ENCODE measurements around the gene TRPV6.

Gene TRPV6

GRCh38 chr7:142882338-142882678 lies 3.2 kb downstream of the TRPV6 start:
- DNase-seq: no peak

DNA sequence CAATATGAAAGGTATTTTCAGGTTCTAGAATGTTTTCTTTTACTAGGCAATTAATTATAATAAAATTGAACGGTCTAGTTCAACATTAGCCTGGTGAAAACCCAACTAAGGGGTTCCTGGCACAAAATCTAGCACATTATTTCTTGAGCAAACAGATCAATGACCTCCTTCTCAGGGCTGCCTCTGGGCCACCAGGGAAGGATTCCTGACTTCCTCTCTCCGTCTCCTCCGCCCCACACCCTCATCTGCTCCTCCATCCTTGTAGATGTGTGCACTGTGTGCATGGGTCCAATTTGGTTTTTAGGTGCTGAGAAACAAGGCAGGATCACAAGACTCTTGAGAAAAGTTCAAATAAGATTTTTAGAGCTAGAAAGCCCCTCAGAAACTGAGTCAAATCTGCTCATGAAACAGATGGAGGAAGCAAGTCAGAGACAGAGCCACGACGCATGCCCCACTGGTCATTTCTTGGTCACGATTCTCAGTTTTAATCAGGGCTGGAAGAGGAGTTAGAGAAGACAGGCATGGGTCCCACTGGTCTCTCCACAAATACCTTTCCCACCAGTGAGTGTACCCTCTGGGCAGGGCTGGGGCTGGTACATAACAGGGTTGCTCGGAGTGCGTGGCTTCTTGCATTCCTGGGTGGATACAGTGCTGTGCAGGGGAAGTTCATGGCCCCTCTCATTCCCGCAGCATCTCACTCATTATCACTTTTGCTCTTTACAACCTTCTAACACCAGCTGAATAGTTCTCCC lies 3.8 kb downstream of the TRPV6 start:
- DNase-seq: no peak

- DNase-seq: peak; percentile 36
These were observed 4.6 kb downstream of the TRPV6 start for GRCh38 chr7:142880876-142881505.

DNA sequence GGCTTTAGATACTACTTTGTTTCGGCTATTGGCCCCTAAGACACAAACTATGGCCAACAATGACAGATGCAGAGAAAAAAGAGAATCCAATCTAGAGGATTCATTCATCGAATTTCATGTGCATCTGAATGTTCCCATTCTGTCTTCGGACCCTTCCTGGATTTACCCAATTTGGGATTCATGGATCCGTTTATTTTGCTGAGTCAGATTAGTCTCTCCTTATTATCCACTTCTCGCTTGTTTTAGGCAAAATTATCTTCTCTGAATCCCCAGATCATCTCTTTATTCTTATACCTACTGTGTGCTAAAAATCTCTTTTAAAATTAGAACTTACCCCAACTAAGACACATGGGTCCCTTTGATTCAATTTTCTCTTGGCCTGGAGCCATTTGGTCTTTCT lies 6.5 kb downstream of the TRPV6 start:
- DNase-seq: no peak

- no peak for DNase-seq
These were observed 7.2 kb downstream of the TRPV6 start for GRCh38 chr7:142878315-142878714.

- DNase-seq: no peak
These were observed 8.3 kb downstream of the TRPV6 start for GRCh38 chr7:142876991-142877910.

DNA sequence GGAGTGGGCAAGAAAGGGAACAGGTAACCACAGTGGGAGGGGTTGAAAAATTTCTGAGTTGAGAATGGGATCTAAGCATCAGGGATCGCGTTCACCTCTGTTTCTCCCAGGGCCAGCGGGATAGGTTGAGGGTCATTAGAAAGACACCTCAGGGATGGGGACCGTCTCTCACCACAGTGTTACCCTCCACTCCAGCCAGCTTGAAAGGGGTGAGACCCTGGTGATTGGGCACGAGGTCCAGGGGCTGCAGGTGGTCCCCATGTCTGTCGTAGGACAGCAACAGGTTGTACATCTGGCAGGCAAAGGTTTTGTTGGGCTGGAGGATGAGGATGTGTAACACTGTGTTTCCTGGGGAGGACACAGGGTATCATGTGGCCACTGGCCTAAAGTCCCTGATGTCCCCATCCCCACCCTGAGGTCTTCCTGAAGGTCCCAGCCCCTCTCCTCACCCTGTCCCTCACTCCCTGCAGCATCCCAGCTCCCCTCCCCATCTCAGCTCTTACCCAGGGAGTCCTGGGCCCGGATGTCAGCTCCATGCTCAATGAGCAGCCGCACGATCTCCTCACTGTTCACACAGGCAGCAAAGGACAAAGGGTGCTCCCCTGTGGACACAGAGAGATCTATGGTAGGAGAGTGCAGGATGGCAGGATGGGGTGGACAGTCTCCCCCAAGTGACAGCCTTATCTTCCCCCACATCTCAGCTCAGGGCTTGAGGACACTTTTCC lies 9.1 kb downstream of the TRPV6 start:
- no peak for DNase-seq

- no peak for DNase-seq
These were observed 10.1 kb downstream of the TRPV6 start for GRCh38 chr7:142875456-142875855.

GRCh38 chr7:142874837-142875236 lies 10.7 kb downstream of the TRPV6 start:
- DNase-seq: no peak

DNA sequence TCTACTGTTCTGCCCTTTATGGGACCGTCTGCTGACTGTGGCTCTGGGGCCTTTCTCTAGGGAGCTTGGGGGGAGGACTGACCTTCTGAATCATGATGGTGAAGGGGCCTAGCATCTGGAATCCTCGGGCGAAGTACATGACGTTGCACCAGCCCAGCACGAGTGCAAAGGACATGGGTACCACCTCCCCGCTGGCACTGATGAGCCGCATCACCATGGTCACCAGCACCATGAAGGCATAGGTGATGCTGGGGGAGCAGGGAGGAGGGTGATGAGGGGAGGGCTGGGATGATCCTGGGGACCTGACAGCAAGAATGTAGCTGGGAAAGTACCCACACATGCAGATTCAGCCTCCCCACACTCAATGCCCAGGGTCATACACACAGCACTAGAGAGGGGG lies 11.1 kb downstream of the TRPV6 start:
- no peak for DNase-seq

DNA sequence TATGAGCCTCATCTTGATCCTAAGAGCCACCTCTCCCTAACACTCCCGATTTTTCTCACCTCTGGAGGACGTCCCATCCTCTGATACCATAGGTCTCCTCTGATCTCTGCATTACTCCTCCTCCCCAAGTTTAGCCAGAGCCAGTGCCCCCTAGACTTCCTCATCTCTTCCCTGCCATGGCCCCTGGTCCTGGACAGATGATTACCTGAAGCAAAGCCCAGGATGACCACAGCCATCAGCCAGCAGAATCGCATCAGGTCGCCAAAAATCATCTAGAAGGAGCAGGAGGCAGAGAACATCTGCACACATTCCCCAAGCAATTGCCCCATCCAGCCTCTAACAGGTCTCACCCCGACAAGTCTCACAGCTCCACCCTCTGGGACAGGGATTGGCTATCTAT lies 11.7 kb downstream of the TRPV6 start:
- DNase-seq: no peak

DNA sequence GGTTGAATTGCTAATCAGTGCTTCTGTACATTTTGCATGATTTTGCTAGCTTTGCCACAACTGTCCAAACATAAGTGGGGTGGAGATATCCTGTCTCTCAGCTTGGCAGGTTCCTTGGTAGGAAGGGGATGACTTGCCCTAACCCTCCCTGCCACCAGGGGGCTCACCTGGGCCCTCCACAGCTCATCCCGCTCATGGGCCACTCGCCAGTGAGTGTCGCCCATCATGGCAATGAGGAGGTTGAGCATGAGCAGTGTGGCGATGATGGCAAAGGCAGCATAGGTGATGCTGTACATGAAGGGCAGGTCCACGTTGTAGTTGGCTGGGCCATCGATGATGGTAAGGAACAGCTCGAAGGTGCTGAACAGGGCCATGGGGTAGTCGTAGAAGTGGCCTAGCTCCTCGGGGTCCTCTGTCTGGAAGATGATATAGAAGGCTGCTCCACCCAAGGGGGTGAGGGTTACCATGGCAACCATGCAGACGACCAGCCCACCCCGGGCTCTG lies 12.2 kb downstream of the TRPV6 start:
- DNase-seq: no peak

GRCh38 chr7:142872106-142872675 lies 13.4 kb downstream of the TRPV6 start:
- no peak for DNase-seq

GRCh38 chr7:142871260-142872105 lies 14.1 kb downstream of the TRPV6 start:
- no peak for DNase-seq

GRCh38 chr7:142870566-142871259 lies 14.8 kb downstream of the TRPV6 start:
- no peak for DNase-seq

- no peak for DNase-seq
These were observed 15.4 kb downstream of the TRPV6 start for GRCh38 chr7:142870147-142870559.

DNA sequence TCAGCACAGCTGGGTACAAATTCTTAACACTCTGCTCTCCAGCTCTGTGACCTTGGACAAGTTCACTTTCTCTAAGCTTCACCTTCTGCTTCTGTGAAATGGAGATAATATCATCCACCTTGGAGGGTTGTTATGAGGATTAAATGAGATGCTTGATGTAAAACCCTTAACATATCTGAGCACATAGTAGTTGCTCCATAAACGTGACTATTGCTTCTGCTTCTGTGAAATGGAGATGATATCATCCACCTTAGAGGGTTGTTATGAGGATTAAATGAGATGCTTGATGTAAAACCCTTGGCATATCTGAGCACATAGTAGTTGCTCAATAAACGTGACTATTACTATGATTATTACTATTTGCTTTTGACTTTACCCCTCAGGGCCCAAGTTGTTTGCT lies 16.1 kb downstream of the TRPV6 start:
- no peak for DNase-seq

DNA sequence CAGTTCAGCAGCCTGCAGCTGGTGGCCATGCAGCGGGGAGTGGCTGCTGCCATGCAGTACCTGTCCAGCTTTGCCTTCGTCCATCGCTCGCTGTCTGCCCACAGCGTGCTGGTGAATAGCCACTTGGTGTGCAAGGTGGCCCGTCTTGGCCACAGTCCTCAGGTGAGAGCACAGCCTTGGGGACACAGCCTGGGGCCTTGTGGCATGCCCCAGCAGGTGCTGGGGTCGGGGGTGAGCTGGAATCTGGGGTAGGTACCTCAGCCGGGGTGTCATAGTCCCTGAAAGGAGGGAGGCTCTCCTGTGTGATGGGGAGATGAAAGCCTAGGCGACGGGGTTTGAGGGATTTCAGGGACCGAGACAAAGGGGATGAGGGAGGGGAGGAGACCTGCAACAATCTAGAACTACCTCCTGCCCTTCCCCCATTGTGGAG lies 16.5 kb downstream of the TRPV6 start:
- DNase-seq: no peak

GRCh38 chr7:142868188-142868985 lies 17.2 kb downstream of the TRPV6 start:
- no peak for DNase-seq
